NCI-H69 (cell line): ENCODE measurements around the gene SEC11A.
"Not testable (repeated sequence)": the region's sequence is repeated elsewhere in the genome, so short reads cannot be mapped to it uniquely, and the experiment has no call there.

ENCODE experiments used
- DNase-seq: peaks from one replicate; lab custom pipeline; 2025; lab: John Stamatoyannopoulos, UW

Gene SEC11A

GRCh38 chr15:84641871-84642270 lies 74.1 kb downstream of the SEC11A start:
- DNase-seq = not testable (repeated sequence)

GRCh38 chr15:84638103-84638502 lies 77.8 kb downstream of the SEC11A start:
- DNase-seq = peak; percentile 6

GRCh38 chr15:84634228-84634837 lies 81.6 kb downstream of the SEC11A start:
- no peak for DNase-seq

- DNase-seq = peak; percentile 61
These were observed 82.4 kb downstream of the SEC11A start for GRCh38 chr15:84633311-84634227.

GRCh38 chr15:84631706-84632272 lies 84.2 kb downstream of the SEC11A start:
- DNase-seq = peak; percentile 15

- no peak for DNase-seq
These were observed 86.9 kb downstream of the SEC11A start for GRCh38 chr15:84629033-84629432.

GRCh38 chr15:84625123-84625522 lies 90.8 kb downstream of the SEC11A start:
- DNase-seq = no peak

GRCh38 chr15:84624359-84624758 lies 91.6 kb downstream of the SEC11A start:
- DNase-seq = no peak

- DNase-seq = no peak
These were observed 94.5 kb downstream of the SEC11A start for GRCh38 chr15:84621358-84621979.

GRCh38 chr15:84620626-84621025 lies 95.3 kb downstream of the SEC11A start:
- no peak for DNase-seq
